AG04450 (cell line): ENCODE measurements around the gene CDK6. TPM values are rescaled to one million over a fixed set of nuclear protein-coding genes. Genes with fewer than 3 reads are reported as not detected.

Source experiments
- CTCF ChIA-PET: fragments of 300-600, 350-600 bp; formaldehyde crosslinking; extraction: SDS; loops from one replicate; lab custom pipeline; 2022; ENCODE audit warnings: antibody characterized with exemption, inconsistent platforms; lab: Charles Lee
- POLR2A ChIA-PET: fragments of 350-600 bp; formaldehyde crosslinking; extraction: SDS; loops from one replicate; lab custom pipeline; 2021; ENCODE audit warnings: antibody characterized with exemption, inconsistent platforms; lab: Yijun Ruan, JAX
- DNase-seq: peaks from one replicate; pipeline ENCODE4 v3.0.0-alpha.2; 2011; ENCODE audit warnings: low read depth, low spot score
- H3K27ac ChIP-seq: one replicate; pipeline ENCODE4 v1.5.1; 2012; ENCODE audit warnings: low read depth, low read length, control low read depth
- H3K27me3 ChIP-seq: one replicate; pipeline ENCODE4 v1.6.0; 2012; ENCODE audit warnings: low read length; ENCODE audit not compliant: control insufficient read depth, insufficient read depth
- H3K4me3 ChIP-seq: 2 replicates; pipeline ENCODE4 v1.5.1; 2011; ENCODE audit warnings: mild to moderate bottlenecking, low read depth, low read length, control low read depth
- H3K9me3 ChIP-seq: 2 replicates; pipeline ENCODE4 v1.5.1; 2012; ENCODE audit warnings: low read length; ENCODE audit not compliant: control insufficient read depth, insufficient read depth
- CTCF ChIP-seq: IDR thresholded peaks from 2 replicates; pipeline ENCODE4 v1.5.1; 2011; ENCODE audit warnings: low read depth, low read length, control low read depth, inconsistent platforms
- polyA plus RNA-seq: library from polyadenylated mRNA; depleted of rRNA; stranded (reverse); fragments of >200 nt; gene quantifications from 2 replicates; pipeline ENCODE4 v1.2.3, GENCODE V29; 2011

The CDK6 gene
- polyA plus RNA-seq, 1 experiment = 40.6 TPM

DNA sequence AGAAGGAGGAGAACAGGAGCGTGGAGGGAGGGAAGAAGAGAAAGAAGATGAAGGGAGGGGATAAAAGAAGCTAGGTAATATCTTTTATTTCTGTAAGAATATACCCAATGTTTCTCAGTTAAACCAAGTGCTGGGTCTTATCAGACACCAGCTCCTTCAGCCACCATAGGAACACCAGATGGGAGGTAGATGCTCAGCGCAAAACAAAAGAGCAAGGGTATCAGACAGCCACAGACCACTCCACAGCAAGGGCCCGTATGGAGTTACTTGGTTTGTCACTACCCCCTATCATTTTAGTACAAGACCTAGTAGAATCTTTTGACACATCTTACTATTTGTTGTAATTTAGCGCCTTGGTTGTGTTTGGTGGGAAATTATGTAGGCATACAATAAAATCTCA is 180.3 kb downstream of the CDK6 start:
- no peak overlapping the region for H3K4me3 ChIP-seq
- POLR2A ChIA-PET = no interaction called here
- no peak overlapping the region for H3K27ac ChIP-seq
- no peaks in the 10 kb centered on the region for H3K9me3 ChIP-seq
- no peaks in the 10 kb centered on the region for H3K27me3 ChIP-seq
- no peak for DNase-seq
- CTCF ChIA-PET = interaction anchor here (1.7 kb wide), 1 partner anchor 35 kb away, joined by 4 read pairs; no protein-coding TSS in a partner anchor
- no peak for TF ChIP-seq CTCF

GRCh38 chr7:92655346-92655884 is 181.0 kb downstream of the CDK6 start:
- ChIA-PET POLR2A (no interaction called here), CTCF (interaction anchor here (1.7 kb wide), 1 partner anchor 35 kb away, joined by 4 read pairs; no protein-coding TSS in a partner anchor)
- TF ChIP-seq CTCF = no peak
- no peaks in the 10 kb centered on the region for H3K27me3 ChIP-seq
- no peak overlapping the region for H3K4me3 ChIP-seq
- DNase-seq = no peak
- H3K27ac ChIP-seq = no peak overlapping the region
- H3K9me3 ChIP-seq = no peaks in the 10 kb centered on the region

- H3K27ac ChIP-seq = no peak overlapping the region
- CTCF ChIA-PET = no interaction called here
- no peak for DNase-seq
- H3K27me3 ChIP-seq = no peaks in the 10 kb centered on the region
- POLR2A ChIA-PET = no interaction called here
- H3K4me3 ChIP-seq = no peak overlapping the region
- TF ChIP-seq CTCF = no peak
- H3K9me3 ChIP-seq = no peaks in the 10 kb centered on the region
These were observed 183.2 kb downstream of the CDK6 start for GRCh38 chr7:92653136-92653535.

GRCh38 chr7:92652536-92652935 is 183.8 kb downstream of the CDK6 start:
- no peak for DNase-seq
- Histone ChIP-seq H3K27ac (no peak overlapping the region), H3K27me3 (no peaks in the 10 kb centered on the region), H3K9me3 (no peaks in the 10 kb centered on the region), H3K4me3 (no peak overlapping the region)
- ChIA-PET POLR2A (no interaction called here), CTCF (no interaction called here)
- TF ChIP-seq CTCF = no peak

DNA sequence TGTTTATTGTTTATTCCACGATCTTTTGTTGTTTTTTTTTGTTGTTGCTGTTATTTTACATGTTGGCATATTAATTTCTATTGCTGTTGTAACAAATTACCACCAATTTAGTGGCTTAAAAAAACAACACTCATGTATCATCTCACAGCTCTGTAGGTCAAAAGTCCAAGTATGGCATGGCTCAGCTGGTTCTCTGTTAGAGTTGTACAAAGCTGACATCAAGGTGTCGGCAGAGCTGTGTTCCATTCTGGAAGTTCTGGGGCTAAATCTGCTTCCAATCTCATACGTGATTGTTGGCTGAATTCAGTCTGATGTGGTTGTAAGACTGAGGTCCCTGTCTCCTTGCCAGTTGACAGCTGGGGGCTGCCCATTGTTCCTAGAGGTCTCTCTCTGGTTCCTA is 186.0 kb downstream of the CDK6 start:
- Histone ChIP-seq H3K4me3 (no peak overlapping the region), H3K27ac (no peak overlapping the region), H3K27me3 (no peaks in the 10 kb centered on the region), H3K9me3 (no peaks in the 10 kb centered on the region)
- CTCF ChIA-PET = no interaction called here
- POLR2A ChIA-PET = no interaction called here
- no peak for DNase-seq
- TF ChIP-seq CTCF = no peak
